Ishikawa (cell line): ENCODE measurements around the gene PGBD4.

Source experiments
- CEBPB ChIP-seq: IDR thresholded peaks from 2 replicates; pipeline ENCODE4 v1.6.1; 2012
- CREB1 ChIP-seq: IDR thresholded peaks from 2 replicates; pipeline ENCODE4 v1.6.1; 2012; ENCODE audit warnings: low read depth
- EGR1 ChIP-seq: IDR thresholded peaks from 2 replicates; pipeline ENCODE4 v1.6.1; 2012
- EP300 ChIP-seq: IDR thresholded peaks from 2 replicates; pipeline ENCODE4 v1.6.1; 2012; ENCODE audit warnings: borderline replicate concordance
- FOXM1 ChIP-seq: IDR thresholded peaks from 2 replicates; pipeline ENCODE4 v1.6.1; 2012; ENCODE audit warnings: low read depth, borderline replicate concordance
- MAX ChIP-seq: IDR thresholded peaks from 2 replicates; pipeline ENCODE4 v1.6.1; 2012
- NFIC ChIP-seq: IDR thresholded peaks from 2 replicates; pipeline ENCODE4 v1.6.1; 2012
- RAD21 ChIP-seq: IDR thresholded peaks from 2 replicates; pipeline ENCODE4 v1.6.1; 2012; ENCODE audit warnings: low read depth
- REST ChIP-seq: IDR thresholded peaks from 2 replicates; pipeline ENCODE4 v1.6.1; 2012; ENCODE audit warnings: low read depth, mild to moderate bottlenecking
- TAF1 ChIP-seq: IDR thresholded peaks from 2 replicates; pipeline ENCODE4 v1.6.1; 2012; ENCODE audit warnings: low read depth, mild to moderate bottlenecking
- TCF12 ChIP-seq: IDR thresholded peaks from 2 replicates; pipeline ENCODE4 v1.6.1; 2012; ENCODE audit warnings: low read depth
- TEAD4 ChIP-seq: IDR thresholded peaks from 2 replicates; pipeline ENCODE4 v1.6.1; 2012
- USF1 ChIP-seq: IDR thresholded peaks from 2 replicates; pipeline ENCODE4 v1.6.1; 2012
- YY1 ChIP-seq: IDR thresholded peaks from 2 replicates; pipeline ENCODE4 v1.6.1; 2012; ENCODE audit warnings: low read depth
- ZBTB7A ChIP-seq: IDR thresholded peaks from 2 replicates; pipeline ENCODE4 v1.6.1; 2012; ENCODE audit warnings: low read depth

PGBD4 gene

GRCh38 chr15:34059946-34060345 is 41.9 kb upstream of the PGBD4 start:
- TF ChIP-seq EP300 (no peak), YY1 (no peak), REST (no peak), TCF12 (no peak), NFIC (no peak), TEAD4 (no peak), EGR1 (no peak), CEBPB (no peak), TAF1 (no peak), ZBTB7A (no peak), FOXM1 (no peak), CREB1 (no peak), RAD21 (no peak), MAX (no peak), USF1 (no peak)

- no peak for TF ChIP-seq USF1
- TF ChIP-seq ZBTB7A = no peak
- TF ChIP-seq TCF12 = no peak
- TF ChIP-seq FOXM1 = no peak
- TF ChIP-seq CREB1 = no peak
- TF ChIP-seq CEBPB = no peak
- no peak for TF ChIP-seq EP300
- TF ChIP-seq MAX = no peak
- no peak for TF ChIP-seq TEAD4
- no peak for TF ChIP-seq TAF1
- TF ChIP-seq RAD21 = no peak
- no peak for TF ChIP-seq REST
- no peak for TF ChIP-seq NFIC
- no peak for TF ChIP-seq YY1
- no peak for TF ChIP-seq EGR1
These were observed 37.4 kb upstream of the PGBD4 start for GRCh38 chr15:34064438-34064837.

GRCh38 chr15:34065261-34065660 is 36.6 kb upstream of the PGBD4 start:
- TF ChIP-seq REST (no peak), NFIC (no peak), EP300 (no peak), CREB1 (no peak), MAX (no peak), ZBTB7A (no peak), TEAD4 (no peak), USF1 (no peak), RAD21 (no peak), TAF1 (no peak), EGR1 (no peak), FOXM1 (no peak), YY1 (no peak), TCF12 (no peak)

- no peak for TF ChIP-seq MAX
- no peak for TF ChIP-seq USF1
- TF ChIP-seq EP300 = no peak
- no peak for TF ChIP-seq RAD21
- no peak for TF ChIP-seq EGR1
- TF ChIP-seq ZBTB7A = no peak
- no peak for TF ChIP-seq CEBPB
- no peak for TF ChIP-seq CREB1
- no peak for TF ChIP-seq NFIC
- no peak for TF ChIP-seq REST
- TF ChIP-seq TEAD4 = no peak
- no peak for TF ChIP-seq FOXM1
- TF ChIP-seq YY1 = no peak
- TF ChIP-seq TCF12 = no peak
These were observed 35.9 kb upstream of the PGBD4 start for GRCh38 chr15:34065941-34066340.
